Liver (tissue), 3 donors: ENCODE data around the gene TMIE.

Experiments
- CTCF ChIP-seq: fragments of 150-350 bp; IDR thresholded peaks from 2 replicates; pipeline ENCODE4 v1.5.1; 2017; ENCODE audit warnings: improper control_type of control experiment, low read depth, low read length; ENCODE audit not compliant: missing input control
- GABPA ChIP-seq, 2 donors: IDR thresholded peaks in 1 of 2; conservative IDR thresholded peaks in 1 of 2; 2 replicates each; pipeline ENCODE4 v1.6.1; 2016; ENCODE audit warnings: antibody characterized with exemption in 2 of 2, mild to moderate bottlenecking in 1 of 2, moderate library complexity in 1 of 2
- ZBTB33 ChIP-seq: IDR thresholded peaks from 2 replicates; pipeline ENCODE4 v1.6.1; 2016; ENCODE audit warnings: antibody characterized with exemption
- donor health status: healthy.
- donor health status: healthy.

GRCh38 chr3:46679681-46680080 is 21.5 kb upstream of the TMIE start:
- TF ChIP-seq CTCF (no peak), GABPA (IDR thresholded peaks at IDR 0.05 in 1 of 2, conservative IDR thresholded peaks at IDR 0.05 in 1 of 2) (no peak), ZBTB33 (no peak)
